ENCODE measurements around the gene SLC66A2.
"Not testable (repeated sequence)": the region's sequence is repeated elsewhere in the genome, so short reads cannot be mapped to it uniquely, and the experiment has no call there.

The SLC66A2 gene

DNA sequence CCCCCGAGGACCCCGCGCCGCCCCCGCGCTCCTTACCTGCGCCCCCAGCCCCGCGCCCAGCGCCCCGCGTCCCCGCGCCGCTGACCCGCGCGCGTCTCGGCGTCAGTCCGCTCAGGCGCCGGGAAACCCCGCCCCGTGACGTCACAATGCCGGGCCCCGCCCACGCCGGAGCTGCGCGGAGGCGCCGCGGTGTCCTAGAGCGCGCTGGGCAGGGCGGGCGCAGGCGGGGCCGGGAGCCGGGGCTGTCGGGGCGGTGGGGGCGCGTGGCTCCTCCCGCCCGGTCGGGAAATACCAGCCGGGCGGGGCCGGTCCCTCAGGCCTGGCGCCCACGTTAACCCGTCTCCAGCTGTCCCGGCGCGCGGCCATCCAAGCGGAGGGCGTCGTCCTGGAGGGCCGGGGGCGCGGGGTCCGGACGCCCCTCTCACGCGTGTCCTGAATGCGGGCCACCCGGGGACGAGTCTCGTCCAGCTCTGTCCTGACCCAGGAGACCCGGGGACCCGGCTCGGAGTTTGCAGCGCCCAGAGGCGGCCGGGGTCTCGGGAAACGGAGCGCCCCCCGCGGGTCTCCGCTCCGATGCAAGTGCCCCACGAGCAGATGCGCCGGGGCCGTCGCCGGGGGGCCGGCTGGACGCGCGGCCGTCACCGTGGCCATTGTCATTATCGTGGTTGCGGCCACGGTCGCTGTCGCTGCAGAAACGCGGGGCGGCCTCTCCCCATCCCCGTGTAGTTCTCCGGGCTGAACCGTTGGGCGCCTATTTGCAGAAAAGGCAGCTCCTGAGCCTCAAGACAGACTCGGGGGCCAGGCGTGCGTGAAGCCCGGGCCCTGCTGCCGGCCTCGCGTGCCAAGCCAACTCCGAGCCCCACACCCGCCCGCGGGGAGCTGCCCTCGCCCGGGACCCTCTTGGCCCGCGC lies at the start of gene SLC66A2:
SLC66A2 (minus strand) TSS at position 109 of the 911 bp plus-strand sequence. CDS start 727 bp downstream, outside the sequence.
- peak; percentile 86 for DNase-seq (ENCODE audit: low read depth)

DNA sequence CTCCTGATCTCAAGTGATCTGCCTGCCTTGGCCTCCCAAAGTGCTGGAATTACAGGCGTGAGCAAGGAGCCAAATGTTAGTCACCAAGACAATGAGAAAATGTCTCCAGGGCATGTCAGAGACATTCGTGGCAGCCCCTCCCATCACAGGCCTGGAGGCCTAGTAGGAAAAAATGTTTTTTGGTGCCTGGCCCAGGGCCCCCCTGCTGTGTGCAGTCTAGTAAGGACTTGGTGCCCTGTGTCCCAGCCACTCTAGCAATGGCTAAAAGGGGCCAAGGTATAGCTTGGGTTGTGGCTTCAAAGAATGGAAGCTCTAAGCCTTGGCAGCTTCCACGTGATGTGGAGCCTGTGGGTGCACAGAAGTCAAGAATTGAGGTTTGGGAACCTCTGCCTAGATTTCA lies 49.4 kb upstream of the SLC66A2 start:
- no peak for DNase-seq (ENCODE audit: low read depth)

DNA sequence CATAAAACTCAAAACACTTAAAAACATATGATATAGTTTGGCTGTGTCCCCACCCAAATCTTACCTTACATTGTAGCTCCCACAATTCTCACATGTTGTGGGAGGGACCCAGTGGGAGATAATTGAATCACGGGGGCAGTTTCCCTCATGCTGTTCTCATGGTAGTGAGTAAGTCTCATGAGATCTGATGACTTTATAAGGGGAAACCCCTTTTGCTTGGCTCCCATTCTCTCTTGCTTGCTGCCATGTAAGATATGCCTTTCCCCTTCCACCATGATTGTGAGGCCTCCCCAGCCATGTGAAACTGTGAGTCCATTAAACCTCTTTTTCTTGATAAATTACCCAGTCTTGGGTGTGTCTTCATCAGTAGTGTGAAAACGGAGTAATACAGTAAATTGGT lies 48.2 kb upstream of the SLC66A2 start:
- DNase-seq (ENCODE audit: low read depth): not testable (repeated sequence)

DNA sequence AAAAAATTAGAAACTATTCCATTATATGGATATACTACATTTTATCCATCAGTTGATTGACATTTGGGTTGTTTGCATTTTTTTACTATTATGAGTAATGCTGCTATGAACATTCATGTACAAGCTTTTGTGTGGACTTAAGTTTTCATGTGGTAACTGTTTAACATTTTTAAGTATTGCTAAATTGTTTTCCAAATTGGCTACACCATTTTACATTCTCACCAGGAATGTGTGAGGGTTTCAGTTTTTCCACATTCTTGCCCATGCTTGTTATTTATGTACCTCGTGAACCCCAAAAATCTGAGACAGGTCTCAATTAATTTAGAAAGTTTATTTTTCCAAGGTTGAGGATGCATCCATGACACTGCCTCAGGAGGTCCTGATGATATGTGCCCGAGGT lies 40.0 kb upstream of the SLC66A2 start:
- no peak for DNase-seq (ENCODE audit: low read depth)

DNA sequence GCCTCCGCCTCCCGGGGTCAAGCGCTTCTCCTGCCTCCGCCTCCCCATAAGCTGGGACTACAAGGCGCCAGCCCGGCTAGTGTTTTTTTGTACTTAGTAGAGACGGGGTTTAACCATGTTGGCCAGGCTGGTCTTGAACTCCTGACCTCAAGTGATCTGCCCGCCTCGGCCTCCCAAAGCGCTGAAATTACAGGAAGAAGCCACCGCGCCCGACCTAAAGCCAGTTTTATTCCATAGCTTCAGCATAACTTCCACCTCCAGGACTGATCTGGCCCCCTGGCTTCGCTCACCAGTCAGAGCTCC lies 37.7 kb upstream of the SLC66A2 start:
- no peak for DNase-seq (ENCODE audit: low read depth)

GRCh38 chr18:79988451-79989194 lies 37.2 kb upstream of the SLC66A2 start, which contains the start of gene TXNL4A:
TSS of gene TXNL4A (minus strand) at chr18:79988563. CDS start at chr18:79988392, 171 bp downstream.
- DNase-seq (ENCODE audit: low read depth): peak; percentile 87

DNA sequence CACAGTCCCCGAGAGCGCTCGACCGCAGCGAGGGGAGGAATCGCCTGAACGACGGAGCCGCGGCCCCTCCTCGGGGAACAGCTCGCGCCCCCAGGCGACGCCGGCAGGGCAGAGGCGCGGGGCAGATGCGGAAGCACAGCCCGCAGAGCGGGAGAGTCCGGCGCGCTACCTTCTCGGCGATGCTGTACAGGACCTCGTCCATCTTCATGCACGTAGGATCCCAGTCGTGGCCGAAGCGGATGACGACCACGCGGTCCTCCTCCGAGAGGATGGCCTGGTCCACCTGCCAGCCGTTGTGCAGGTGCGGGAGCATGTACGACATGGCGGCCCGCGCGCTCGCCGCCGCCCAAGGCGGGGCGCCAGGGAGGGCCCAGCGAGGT lies 36.6 kb upstream of the SLC66A2 start:
- DNase-seq (ENCODE audit: low read depth): peak; percentile 62

DNA sequence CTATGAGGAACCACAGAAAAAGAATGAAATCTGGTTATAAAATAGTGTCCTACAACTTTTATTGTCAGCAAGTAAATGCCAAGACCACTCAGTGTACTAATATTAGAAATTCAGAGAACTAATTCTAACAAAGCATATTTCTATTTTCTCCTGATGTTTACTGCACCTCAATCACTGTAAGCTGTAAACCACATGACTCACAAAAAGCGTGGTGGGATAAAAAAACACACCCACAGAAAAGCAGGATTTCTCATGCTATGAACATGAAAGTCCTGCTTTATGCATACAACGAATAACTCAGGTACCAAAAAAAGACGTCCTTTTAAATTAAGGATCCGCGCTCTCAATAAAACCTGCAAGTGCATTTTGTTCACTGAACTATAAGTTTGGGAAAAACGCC lies 36.1 kb upstream of the SLC66A2 start:
- peak; percentile 55 for DNase-seq (ENCODE audit: low read depth)

DNA sequence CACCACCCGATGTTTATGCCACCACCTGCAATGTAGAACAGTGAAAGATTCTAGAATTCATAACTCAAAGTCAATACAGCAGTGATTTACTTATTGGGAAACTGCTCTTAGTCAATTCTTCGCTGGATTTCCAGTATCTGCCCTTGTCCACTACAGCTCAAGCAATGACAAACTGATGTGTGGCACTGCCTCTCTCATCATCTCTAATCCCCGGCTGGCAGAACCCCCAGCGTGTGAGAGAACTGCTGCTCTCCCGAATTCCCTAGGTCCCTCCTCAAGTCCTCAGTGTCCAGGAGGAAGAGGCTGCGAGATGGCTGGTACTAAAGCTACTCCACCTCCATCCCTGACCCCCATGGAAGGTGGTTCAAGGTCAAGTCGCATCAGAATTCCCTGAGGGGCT lies 35.3 kb upstream of the SLC66A2 start:
- no peak for DNase-seq (ENCODE audit: low read depth)

DNA sequence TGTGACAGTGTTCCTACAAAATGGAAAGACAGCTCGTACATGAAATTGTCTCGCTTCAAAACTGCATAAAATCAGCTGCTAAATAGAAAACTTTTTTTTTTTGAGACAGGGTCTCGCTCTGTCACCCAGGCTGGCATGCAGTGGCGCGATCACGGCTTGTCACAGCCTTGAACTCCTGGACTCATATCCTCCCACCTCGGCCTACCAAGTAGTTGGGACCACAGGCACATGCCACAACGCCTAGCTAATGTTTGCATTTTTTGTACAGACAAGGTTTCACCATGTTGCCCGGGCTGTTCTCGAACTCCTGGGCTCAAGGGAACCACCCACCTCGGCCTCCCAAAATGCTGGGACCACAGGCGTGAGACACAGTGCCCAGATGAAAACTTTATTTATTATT lies 33.7 kb upstream of the SLC66A2 start:
- no peak for DNase-seq (ENCODE audit: low read depth)

DNA sequence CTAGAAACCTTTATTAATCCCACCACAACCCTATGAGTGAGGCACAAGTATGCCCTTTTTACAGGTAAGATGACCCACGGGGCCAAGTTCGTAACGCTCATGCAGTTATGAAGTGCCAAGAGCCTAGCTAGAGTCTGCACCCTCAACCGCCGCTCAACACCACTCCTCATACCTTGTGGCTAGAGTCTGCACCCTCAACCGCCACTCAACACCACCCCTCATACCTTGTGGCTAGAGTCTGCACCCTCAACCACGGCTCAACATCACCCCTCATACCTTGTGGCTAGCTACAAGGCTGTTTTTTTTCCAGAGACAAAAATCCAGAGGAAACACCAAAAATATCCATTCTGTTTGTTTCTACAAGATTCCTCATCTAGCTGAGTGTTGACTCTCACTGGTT lies 32.3 kb upstream of the SLC66A2 start:
- DNase-seq (ENCODE audit: low read depth): no peak

DNA sequence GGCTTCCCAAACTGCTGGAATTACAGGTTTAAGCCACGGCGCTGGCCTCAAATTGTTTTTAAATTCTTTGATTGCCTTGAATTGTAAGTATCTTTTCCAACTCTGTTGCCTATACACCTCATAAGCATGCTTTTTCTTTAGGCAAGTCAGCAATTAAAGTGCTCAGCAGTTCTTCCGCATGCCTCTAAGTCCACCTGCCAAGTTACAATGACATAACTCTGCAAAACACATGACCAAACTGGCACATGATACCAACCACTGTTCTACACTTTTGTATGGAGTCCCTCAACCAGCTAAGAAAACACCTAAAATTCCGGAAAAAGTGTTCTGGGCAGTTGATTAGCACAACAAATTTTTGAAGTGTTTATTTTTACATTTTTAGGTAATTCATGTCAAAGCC lies 31.8 kb upstream of the SLC66A2 start:
- DNase-seq (ENCODE audit: low read depth): no peak

GRCh38 chr18:79982736-79983135 lies 31.3 kb upstream of the SLC66A2 start:
- DNase-seq (ENCODE audit: low read depth): peak; percentile 22

- DNase-seq (ENCODE audit: low read depth): no peak
Observed at GRCh38 chr18:79980585-79980984, 29.1 kb upstream of the SLC66A2 start.

- DNase-seq (ENCODE audit: low read depth): no peak
Observed at GRCh38 chr18:79979843-79980242, 28.4 kb upstream of the SLC66A2 start.

GRCh38 chr18:79975985-79976680 lies 24.7 kb upstream of the SLC66A2 start:
- DNase-seq (ENCODE audit: low read depth): no peak

DNA sequence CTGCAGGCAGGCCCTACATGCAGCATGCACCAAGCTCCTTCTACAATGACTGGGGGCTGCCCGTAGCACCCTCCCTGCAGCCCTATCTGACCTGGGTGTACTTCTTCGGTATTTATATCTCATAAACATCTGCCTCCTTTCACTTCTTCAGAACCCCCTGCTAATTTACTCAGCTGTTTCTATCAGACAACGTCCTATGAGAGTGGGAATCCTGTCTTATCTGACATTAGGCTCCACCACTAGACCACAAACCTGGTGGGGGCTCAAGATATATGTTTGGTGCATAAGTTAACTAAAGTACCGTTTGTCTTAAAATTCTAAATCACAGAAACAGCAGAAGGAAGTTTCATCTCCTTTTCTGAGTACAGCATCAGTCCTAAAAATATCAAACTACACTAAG lies 23.6 kb upstream of the SLC66A2 start:
- no peak for DNase-seq (ENCODE audit: low read depth)

GRCh38 chr18:79974025-79974654 lies 22.7 kb upstream of the SLC66A2 start:
- DNase-seq (ENCODE audit: low read depth): no peak

DNA sequence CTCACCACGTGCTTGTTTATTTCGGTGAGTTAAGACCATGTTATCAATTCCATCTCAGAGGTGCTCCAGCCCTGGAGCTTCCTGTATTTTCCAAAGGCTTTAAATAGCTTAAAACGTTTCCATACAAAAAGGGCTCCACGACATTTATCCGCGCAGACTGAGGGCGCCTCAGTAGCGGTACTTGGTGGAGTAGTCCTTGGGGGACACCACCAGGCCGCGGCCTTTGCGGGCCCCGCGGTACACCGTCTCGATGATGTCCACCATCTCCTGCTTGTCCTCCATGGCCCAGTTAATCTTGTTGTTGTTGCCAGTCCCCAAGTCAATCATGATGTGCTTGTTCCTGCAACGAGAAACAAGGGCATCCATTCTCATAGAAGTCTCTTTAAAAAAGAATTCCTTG lies 22.1 kb upstream of the SLC66A2 start:
- DNase-seq (ENCODE audit: low read depth): no peak

DNA sequence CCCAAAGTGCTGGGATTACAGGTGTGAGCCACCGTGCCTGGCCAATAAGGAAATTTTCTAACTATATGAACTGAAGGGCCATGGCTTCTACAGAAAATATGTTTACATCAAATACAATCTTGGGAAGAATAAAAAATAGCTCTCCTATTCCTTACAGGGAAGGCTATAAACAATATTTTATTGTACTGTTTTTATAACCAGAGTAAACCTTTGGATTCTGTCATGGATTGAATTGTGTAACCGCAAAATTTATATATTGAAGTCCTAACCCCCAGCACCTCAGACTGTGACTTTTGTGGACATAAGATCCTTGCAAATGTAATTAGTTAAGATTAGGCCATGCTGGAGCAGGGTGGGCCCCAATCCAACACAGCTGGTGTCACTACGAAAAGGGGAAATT lies 21.3 kb upstream of the SLC66A2 start:
- DNase-seq (ENCODE audit: low read depth): no peak

- no peak for DNase-seq (ENCODE audit: low read depth)
Observed at GRCh38 chr18:79971986-79972385, 20.5 kb upstream of the SLC66A2 start.

- no peak for DNase-seq (ENCODE audit: low read depth)
Observed at GRCh38 chr18:79971211-79971952, 19.9 kb upstream of the SLC66A2 start.

Data from ELR (cell line).